IPS-20b (cell line): Measurements from ENCODE around the gene EDC3.

ENCODE experiments used
- H3K27ac ChIP-seq: one replicate; pipeline ENCODE4 v1.5.1; 2013; ENCODE audit warnings: low read length
- H3K27me3 ChIP-seq: 2 replicates; pipeline ENCODE4 v1.6.1; 2013; ENCODE audit warnings: mild to moderate bottlenecking, low read length, inconsistent platforms; ENCODE audit not compliant: insufficient read depth
- H3K36me3 ChIP-seq: 2 replicates; pipeline ENCODE4 v1.6.1; 2013; ENCODE audit warnings: low read depth, mild to moderate bottlenecking, inconsistent platforms, low read length, moderate library complexity; ENCODE audit not compliant: insufficient read depth
- H3K4me1 ChIP-seq: 2 replicates; pipeline ENCODE4 v1.6.1; 2013; ENCODE audit warnings: mild to moderate bottlenecking, control low read depth, inconsistent platforms, low read length, moderate library complexity; ENCODE audit not compliant: insufficient read depth
- H3K4me3 ChIP-seq: 2 replicates; pipeline ENCODE4 v1.5.1; 2013; ENCODE audit warnings: mild to moderate bottlenecking, low read length, inconsistent platforms
- H3K9ac ChIP-seq: 2 replicates; pipeline ENCODE4 v1.6.1; 2013; ENCODE audit warnings: low read depth, mild to moderate bottlenecking, inconsistent platforms, low read length, moderate library complexity
- H3K9me3 ChIP-seq: 2 replicates; pipeline ENCODE4 v1.6.1; 2013; ENCODE audit warnings: mild to moderate bottlenecking, low read depth, low read length, inconsistent platforms; ENCODE audit not compliant: insufficient read depth

The EDC3 gene

DNA sequence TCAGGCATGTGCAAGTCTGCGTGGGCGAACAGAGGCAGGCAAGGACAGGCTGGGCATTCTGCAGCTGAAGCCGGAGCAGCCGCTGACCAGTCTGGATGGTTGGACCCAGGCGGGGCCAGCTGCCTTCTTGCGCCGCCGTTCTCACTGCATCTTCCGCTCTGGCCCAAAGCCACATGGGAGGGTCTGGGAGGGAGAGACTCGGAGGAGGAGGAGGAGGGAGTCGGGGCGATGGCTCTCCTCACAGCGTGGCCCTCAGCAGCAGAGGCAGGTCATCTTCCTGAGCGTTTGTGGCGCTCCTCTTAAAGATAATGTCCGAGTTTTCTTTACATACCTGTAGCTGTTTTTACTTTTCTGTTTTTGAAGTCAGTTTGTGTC, 74.3 kb downstream of the EDC3 start:
- H3K9ac ChIP-seq: no peak overlapping the region
- no peaks in the 10 kb centered on the region for H3K9me3 ChIP-seq
- H3K27me3 ChIP-seq: no peaks in the 10 kb centered on the region
- H3K27ac ChIP-seq: no peak overlapping the region
- H3K4me1 ChIP-seq: peaks cover 6% of the 10 kb centered on the region
- H3K36me3 ChIP-seq: peaks cover 77% of the 10 kb centered on the region
- H3K4me3 ChIP-seq: no peak overlapping the region

DNA sequence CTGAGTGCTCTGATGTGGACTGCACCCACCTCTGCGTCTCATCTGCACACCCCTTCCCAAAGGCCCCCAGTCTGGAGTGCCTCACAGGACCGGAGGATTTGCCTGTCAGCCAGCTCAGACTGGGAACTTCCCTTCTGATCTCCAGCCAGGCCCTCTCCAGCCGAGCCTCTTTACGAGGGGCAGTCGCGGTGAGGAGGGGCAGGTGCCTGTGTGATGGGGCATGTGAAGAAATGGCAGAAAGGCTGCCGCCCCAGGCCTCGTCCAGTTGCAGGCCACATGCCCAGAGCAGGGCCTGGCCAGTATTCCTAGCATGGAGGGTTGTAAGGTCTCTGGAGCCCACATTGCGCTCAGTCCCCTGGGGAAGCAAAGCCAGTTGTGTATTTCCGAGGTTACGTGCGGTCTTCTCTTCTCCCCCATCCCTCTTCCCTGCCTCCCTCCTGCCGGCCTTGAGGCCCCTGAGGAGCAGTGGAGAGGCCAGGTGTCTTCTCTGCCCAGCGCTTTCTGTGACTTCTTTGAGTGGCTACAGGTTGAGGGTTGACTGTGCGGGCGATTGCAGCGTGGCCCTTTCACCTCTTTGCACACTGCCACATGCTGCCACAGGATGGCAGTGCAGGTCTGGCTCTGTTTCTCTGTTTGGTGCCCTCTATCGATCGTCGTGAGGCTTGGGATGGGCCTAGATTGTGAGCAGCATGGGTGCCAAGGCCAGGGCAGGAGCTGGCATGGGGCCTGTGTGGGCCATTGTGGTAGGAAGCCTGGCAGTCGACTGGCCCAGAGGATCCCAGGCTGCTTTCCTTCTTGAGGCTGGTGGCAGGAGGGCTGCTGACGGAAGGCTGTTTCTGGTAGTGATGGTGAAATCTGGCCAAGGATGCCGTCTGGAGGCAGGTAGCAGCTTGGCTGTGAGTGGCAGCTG, 74.9 kb downstream of the EDC3 start:
- no peaks in the 10 kb centered on the region for H3K9me3 ChIP-seq
- H3K27ac ChIP-seq: no peak overlapping the region
- H3K4me1 ChIP-seq: peaks cover 7% of the 10 kb centered on the region
- no peaks in the 10 kb centered on the region for H3K27me3 ChIP-seq
- H3K4me3 ChIP-seq: no peak overlapping the region
- H3K36me3 ChIP-seq: peaks cover 71% of the 10 kb centered on the region
- no peak overlapping the region for H3K9ac ChIP-seq

DNA sequence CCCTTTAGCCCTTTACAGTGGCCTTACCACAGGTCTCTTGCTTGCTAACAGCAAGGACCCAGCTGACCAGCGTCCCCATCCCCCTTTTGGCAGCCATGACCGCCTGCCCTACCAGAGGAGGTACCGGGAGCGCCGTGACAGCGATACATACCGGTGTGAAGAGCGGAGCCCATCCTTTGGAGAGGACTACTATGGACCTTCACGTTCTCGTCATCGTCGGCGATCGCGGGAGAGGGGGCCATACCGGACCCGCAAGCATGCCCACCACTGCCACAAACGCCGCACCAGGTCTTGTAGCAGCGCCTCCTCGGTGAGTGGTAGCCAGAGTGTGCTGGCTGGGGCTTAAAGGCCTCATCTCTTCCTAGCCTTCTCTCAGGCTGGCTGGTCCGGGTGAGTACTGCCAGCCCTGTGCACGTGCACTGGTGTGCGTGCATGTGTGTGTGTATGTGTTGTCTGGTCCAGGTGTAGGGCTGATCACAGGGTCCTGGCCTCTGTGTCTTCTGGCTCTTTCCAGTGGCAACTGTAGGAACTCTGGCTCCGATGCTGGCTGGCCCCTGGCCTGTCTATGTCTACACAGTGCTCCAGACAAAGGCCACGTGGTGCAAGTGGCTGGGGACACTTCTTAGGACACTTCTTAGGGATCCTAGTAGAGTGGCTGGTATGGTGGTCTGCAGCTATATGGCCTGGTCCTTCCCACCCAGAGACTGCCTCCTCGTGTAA, 75.7 kb downstream of the EDC3 start:
- H3K27ac ChIP-seq: no peak overlapping the region
- H3K4me1 ChIP-seq: peaks cover 7% of the 10 kb centered on the region
- no peaks in the 10 kb centered on the region for H3K9me3 ChIP-seq
- no peaks in the 10 kb centered on the region for H3K27me3 ChIP-seq
- H3K4me3 ChIP-seq: no peak overlapping the region
- no peak overlapping the region for H3K9ac ChIP-seq
- peaks cover 62% of the 10 kb centered on the region for H3K36me3 ChIP-seq

DNA sequence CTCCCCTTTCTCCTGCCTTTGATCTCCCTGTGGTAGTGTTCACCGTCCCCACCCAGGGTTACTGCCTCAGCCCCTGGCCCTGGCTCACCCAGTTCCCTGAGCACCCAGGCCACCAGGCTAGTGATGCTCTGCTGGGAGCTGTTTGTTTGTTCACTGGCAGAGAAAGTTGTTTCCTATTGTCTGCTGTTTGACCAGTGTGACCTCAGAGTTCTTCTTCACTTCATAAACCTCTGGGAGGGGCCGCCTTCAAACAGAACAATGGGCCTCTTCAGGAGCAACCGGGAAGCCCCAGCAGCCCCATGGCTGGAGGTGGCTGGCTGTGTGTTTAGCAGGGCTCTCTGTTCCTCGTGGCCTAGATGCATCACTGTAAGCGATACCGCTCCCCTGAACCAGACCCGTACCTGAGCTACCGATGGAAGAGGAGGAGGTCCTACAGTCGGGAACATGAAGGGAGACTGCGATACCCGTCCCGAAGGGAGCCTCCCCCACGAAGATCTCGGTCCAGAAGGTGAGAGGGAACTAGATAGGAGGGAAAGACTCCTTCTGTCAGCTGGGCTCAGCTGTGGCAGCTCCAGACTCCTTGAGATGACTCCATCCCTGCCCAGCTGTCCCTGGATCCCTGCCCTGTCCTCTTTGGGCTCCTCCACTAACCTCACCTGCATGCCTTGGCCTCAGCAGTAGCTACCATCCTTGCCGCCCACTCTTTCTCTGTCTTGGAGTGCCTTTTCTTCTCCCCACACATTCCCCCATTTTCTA, 76.8 kb downstream of the EDC3 start:
- H3K36me3 ChIP-seq: peaks cover 52% of the 10 kb centered on the region
- no peak overlapping the region for H3K4me3 ChIP-seq
- H3K27ac ChIP-seq: no peak overlapping the region
- no peak overlapping the region for H3K9ac ChIP-seq
- peaks cover 3% of the 10 kb centered on the region; the same call in 1 of the 2 replicates for H3K27me3 ChIP-seq
- H3K9me3 ChIP-seq: no peaks in the 10 kb centered on the region
- peaks cover 7% of the 10 kb centered on the region for H3K4me1 ChIP-seq

DNA sequence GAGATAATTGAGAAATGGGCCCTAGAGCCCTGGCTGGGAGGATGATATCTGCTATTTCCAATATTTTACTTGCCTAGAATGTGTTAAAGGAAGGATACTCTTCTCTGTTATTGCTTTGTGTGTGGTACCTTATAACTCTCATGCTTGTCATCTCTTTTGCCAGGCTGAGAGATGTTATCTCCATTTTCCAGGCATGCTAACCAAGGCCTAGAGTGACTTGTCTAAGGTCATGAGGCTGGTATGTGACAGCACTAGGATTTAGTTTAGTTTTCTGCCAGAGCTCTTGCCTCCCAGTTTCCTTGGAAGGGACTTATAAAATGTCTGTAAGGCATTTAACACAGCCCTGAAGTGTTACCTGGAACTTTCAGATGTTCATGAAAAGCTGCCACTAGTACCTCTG, 78.8 kb downstream of the EDC3 start:
- Histone ChIP-seq H3K9me3 (no peaks in the 10 kb centered on the region), H3K27me3 (peaks cover 23% of the 10 kb centered on the region), H3K36me3 (peaks cover 32% of the 10 kb centered on the region), H3K4me3 (peak overlapping the region; percentile 97), H3K4me1 (peaks cover 7% of the 10 kb centered on the region), H3K9ac (no peak overlapping the region), H3K27ac (no peak overlapping the region)

DNA sequence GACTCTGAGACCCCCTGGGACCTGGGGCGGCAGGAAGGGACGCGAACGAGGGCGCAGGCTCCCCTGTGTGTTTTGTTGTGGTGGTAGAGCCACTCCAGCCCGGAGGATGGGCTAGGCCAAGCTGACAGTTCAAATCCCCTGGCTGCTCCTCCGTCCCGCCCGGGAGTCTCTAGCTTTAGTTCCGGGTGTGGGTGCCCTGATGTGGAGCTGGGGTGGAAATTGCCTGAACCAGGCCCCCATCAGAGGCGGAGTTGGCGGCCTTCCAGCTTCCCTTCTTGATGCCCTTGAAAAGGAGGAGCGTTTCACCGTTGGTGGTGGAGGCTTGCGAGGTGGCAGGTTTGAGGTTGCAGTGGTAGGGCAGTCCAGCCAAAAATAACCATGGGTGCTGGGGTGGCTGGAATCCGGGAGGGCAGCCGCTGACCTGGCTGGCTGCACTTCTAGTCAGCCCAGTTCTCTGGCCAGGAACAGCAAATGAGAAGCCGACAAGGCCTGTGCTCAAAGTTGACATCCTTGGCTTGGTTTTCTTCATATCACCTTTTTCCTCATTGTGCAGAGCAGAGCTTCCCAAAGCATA, 79.4 kb downstream of the EDC3 start:
- Histone ChIP-seq H3K27me3 (peaks cover 28% of the 10 kb centered on the region), H3K4me3 (peak overlapping the region; percentile 97), H3K9ac (peak overlapping the region; percentile 89), H3K9me3 (no peaks in the 10 kb centered on the region), H3K27ac (peak overlapping the region; percentile 52), H3K4me1 (peaks cover 7% of the 10 kb centered on the region), H3K36me3 (peaks cover 26% of the 10 kb centered on the region)

DNA sequence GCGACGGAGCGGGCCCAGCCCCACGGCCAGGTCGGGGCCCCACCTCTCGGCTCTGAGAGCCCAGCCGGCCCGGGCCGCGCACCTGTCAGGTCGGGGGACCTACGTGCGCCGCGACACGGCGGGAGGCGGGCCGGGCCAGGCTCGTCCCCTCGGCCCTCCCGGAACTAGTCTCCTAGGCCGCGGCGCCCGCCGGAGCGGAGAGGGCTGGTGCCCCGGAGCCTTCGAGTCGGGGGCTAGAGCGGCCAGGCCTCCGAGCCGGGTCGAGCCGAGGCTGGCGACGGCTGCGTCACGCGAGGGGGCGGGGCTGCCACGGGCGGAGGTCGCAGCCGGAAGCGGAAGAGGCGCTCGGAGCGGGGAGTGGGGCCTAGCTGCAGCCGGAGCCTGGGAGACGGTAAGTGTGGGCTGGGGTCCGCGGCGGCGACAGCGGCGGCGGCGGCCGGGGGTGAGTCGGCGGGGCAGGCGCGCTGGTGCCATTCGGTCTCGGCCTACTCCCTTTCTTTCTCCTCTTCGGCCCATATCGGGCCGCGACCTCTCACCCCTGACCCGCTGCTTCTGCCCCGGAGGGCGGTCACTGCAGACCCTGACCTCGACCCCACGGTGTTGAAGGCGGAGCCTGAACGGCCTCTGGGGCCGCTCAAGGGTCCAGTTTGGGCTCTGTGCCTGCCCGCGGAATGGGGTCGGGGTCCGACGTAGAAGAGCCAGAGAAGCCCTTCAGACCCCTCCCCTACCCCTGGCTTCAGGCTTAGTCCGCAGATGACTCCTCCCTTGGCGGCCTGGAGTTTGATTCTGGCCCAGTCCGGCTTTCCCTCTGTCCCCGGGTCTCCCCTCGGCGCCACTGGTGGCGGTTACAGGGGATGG, 80.1 kb downstream of the EDC3 start, which contains the start of gene CLK3:
Gene CLK3 (plus strand): TSS at position 329 of the 858 bp plus-strand sequence. CDS start 3,361 bp downstream, outside the sequence.
- peak within 1 kb of the TSS; percentile 52 for H3K27ac ChIP-seq
- H3K4me3 ChIP-seq: peak within 1 kb of the TSS; percentile 97
- peaks cover 7% of the 10 kb centered on the region for H3K4me1 ChIP-seq
- peaks cover 19% of the 10 kb centered on the region for H3K36me3 ChIP-seq
- H3K9me3 ChIP-seq: no peaks in the 10 kb centered on the region
- peak within 1 kb of the TSS; percentile 89 for H3K9ac ChIP-seq
- peaks cover 28% of the 10 kb centered on the region for H3K27me3 ChIP-seq

DNA sequence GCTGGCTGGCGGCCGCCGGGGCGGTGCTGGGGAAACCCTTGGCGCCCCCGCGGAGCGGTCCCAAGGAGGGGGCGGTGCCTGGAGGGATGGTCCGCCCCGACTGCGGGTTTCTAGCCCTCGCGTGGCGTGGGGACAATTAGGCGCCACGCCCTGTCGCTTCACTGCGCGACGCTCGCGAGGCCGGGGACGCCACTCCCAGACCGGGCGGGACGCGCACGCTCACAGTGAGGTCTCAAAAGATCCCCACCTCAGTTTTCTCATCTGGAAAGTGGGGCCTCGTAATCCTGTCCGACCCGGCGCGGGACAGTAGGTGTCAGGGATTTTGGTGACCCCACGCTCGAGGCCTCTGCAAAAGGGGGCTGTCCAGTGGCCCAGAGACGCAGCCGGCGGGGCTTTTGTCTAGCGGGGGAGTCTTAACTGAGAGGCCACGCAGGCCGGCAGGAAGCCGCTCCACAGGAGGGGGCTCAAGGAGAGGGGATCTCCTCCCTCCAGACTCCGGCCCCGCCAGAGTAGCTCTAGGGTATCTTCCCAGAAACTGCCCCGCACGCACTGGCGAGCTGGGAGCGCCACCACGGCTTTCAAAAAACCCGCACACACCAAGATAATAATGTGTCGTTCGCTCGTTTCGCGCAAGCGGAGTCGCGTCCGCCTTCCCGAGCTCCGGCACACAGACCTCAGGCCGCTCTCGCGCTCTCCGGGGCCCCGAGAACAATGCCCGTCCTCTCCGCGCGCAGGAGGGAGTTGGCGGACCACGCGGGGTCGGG, 80.9 kb downstream of the EDC3 start:
- peak overlapping the region; percentile 87; the same call in 1 of the 2 replicates for H3K9ac ChIP-seq
- H3K4me3 ChIP-seq: peak overlapping the region; percentile 97
- peaks cover 11% of the 10 kb centered on the region for H3K36me3 ChIP-seq
- peak overlapping the region; percentile 30 for H3K27ac ChIP-seq
- no peaks in the 10 kb centered on the region for H3K9me3 ChIP-seq
- H3K4me1 ChIP-seq: peaks cover 7% of the 10 kb centered on the region
- H3K27me3 ChIP-seq: peaks cover 28% of the 10 kb centered on the region

DNA sequence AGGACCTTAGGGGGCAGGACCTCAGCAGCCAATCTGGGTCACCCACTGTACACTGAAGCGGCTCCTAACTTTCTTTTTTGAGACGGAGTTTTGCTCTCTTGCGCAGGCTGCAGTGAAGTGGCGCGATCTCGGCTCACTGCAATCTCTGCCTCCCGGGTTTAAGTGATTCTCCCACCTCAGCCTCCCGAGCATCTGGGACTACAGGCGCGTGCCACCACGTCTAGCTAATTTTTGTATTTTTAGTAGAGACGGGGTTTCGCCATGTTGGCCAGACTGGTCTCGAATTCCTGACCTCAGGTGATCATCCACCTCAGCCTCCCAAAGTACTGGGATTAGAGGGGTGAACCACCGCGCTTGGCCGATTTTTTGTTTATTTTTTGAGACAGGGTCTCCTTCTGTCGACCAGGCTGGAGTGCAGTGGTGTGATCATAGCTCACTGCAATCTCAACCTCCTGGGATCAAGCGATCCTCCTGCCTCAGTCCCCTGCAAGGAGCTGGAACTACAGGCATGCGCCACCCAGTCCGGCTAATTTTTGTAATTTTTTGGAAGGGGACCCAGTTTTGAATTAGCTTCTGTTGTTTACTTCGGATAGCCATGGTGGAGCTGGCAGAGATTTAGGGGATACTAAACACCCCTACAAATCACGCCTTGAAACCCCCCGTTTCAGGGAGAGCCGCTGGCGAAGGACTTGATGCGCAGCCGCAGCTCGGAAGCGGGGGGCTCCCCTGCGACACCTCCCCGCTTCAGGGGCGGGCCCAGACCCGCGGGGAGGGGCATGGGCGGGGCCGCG, 81.7 kb downstream of the EDC3 start:
- Histone ChIP-seq H3K9ac (peak overlapping the region; percentile 84), H3K4me1 (peaks cover 7% of the 10 kb centered on the region), H3K4me3 (peak overlapping the region; percentile 97), H3K27ac (no peak overlapping the region), H3K27me3 (peaks cover 28% of the 10 kb centered on the region), H3K9me3 (no peaks in the 10 kb centered on the region), H3K36me3 (peaks cover 3% of the 10 kb centered on the region; the same call in 1 of the 2 replicates)
